GM12878 (cell line): ENCODE results near the gene THBD. TPM values are rescaled to one million over a fixed set of nuclear protein-coding genes. Genes with fewer than 3 reads are reported as not detected.
A peak's percentile ranks its signal among the peaks of the same experiment; 100 is the strongest.

Source experiments
- ATAC-seq: fragments of 200-7000 bp; cut with Tn5 transposase; 3 replicates; pipeline ENCODE4 v1.9.1; 2020; ENCODE audit warnings: mild to moderate bottlenecking, moderate library complexity
- BruUV-seq: library from RNA; stranded (reverse); fragments of 400-500 nt; replicated peaks from 2 replicates; lab custom pipeline; 2021; lab: Mats Ljungman, UMichigan
- CTCF ChIA-PET: fragments of 300-600 bp; sonication (Branson Sonifier 250); formaldehyde crosslinking; extraction: SDS; loops from one replicate; lab custom pipeline; 2021; ENCODE audit warnings: inconsistent platforms; lab: Yijun Ruan, JAX
- POLR2A ChIA-PET: fragments of 350-600 bp; formaldehyde crosslinking; extraction: SDS; loops from one replicate; lab custom pipeline; 2021; ENCODE audit warnings: inconsistent platforms; lab: Charles Lee
- RAD21 ChIA-PET: fragments of 300-600 bp; sonication (Branson Sonifier 250); formaldehyde crosslinking; loops from one replicate; lab custom pipeline; 2023; ENCODE audit warnings: antibody characterized with exemption; ENCODE audit not compliant: unreplicated experiment; lab: Charles Lee
- SMC1A ChIA-PET: fragments of 300-600 bp; sonication (Branson Sonifier 250); formaldehyde crosslinking; loops from one replicate; lab custom pipeline; 2023; ENCODE audit not compliant: unreplicated experiment, uncharacterized antibody; lab: Charles Lee
- DNase-seq: peaks from one replicate; pipeline ENCODE4 v3.0.0-alpha.2; 2011; ENCODE audit warnings: low read depth, low spot score
- FAIRE-seq: peaks from 3 replicates; lab custom pipeline; 2011; peaks lifted over from hg19 to GRCh38; lab: Jason Lieb, UNC
- H2AFZ ChIP-seq: 2 replicates; pipeline ENCODE4 v1.6.0; 2011; ENCODE audit warnings: low read depth, low read length, control low read depth; ENCODE audit not compliant: control insufficient read depth
- H3K27ac ChIP-seq: 2 replicates; pipeline ENCODE4 v1.5.1; 2011; ENCODE audit warnings: control low read depth; ENCODE audit not compliant: control insufficient read depth, insufficient read depth
- H3K27me3 ChIP-seq, 2 experiments: replicated peaks in 1 of 2; 2 replicates each; pipeline versions ENCODE4 v1.6.0 to v1.6.1; 2011; ENCODE audit warnings: low read length in 1 of 2; ENCODE audit not compliant: control insufficient read depth in 2 of 2, insufficient read depth in 2 of 2
- H3K36me3 ChIP-seq, 2 experiments: 2 replicates each; pipeline ENCODE4 v1.5.1; 2011; ENCODE audit warnings: low read length in 1 of 2; ENCODE audit not compliant: control insufficient read depth in 2 of 2, insufficient read depth in 2 of 2
- H3K4me1 ChIP-seq: 2 replicates; pipeline ENCODE4 v1.6.1; 2011; ENCODE audit warnings: mild to moderate bottlenecking, low read length, moderate library complexity, mixed read lengths; ENCODE audit not compliant: control insufficient read depth, insufficient read depth
- H3K4me2 ChIP-seq: 2 replicates; pipeline ENCODE4 v1.6.0; 2011; ENCODE audit warnings: control low read depth; ENCODE audit not compliant: control insufficient read depth, insufficient read depth
- H3K4me3 ChIP-seq: fragments of 200-600 bp; sonication (generic); 2 replicates; pipeline ENCODE4 v1.5.1; 2016
- H3K79me2 ChIP-seq: 2 replicates; pipeline ENCODE4 v1.6.0; 2011; ENCODE audit warnings: low read length; ENCODE audit not compliant: control insufficient read depth, insufficient read depth
- H3K9ac ChIP-seq: 2 replicates; pipeline ENCODE4 v1.8.0; 2011; ENCODE audit warnings: low read length, control low read depth, mixed read lengths; ENCODE audit not compliant: control insufficient read depth, insufficient read depth
- H3K9me3 ChIP-seq: replicated peaks from 3 replicates; pipeline ENCODE4 v1.5.1; 2011; ENCODE audit warnings: mild to moderate bottlenecking, low read length; ENCODE audit not compliant: control insufficient read depth, insufficient read depth
- H4K20me1 ChIP-seq: 2 replicates; pipeline ENCODE4 v1.6.0; 2011; ENCODE audit not compliant: control insufficient read depth, insufficient read depth
- BHLHE40 ChIP-seq, 2 experiments: fragments of 450-650 bp in 1 of 2; IDR thresholded peaks; 2 replicates each; pipeline ENCODE4 v1.6.1; 2011 to 2017; ENCODE audit warnings: low read depth in 2 of 2, borderline replicate concordance in 1 of 2, improper control_type of control experiment in 1 of 2, low read length in 1 of 2, mild to moderate bottlenecking in 1 of 2
- EED ChIP-seq: sonication (generic); IDR thresholded peaks from 2 replicates; pipeline ENCODE4 v1.6.1; 2016; ENCODE audit warnings: antibody characterized with exemption, low read depth
- ETV6 ChIP-seq, 2 experiments: fragments of 450-650 bp in 1 of 2; IDR thresholded peaks in 1 of 2; conservative IDR thresholded peaks in 1 of 2; 2 replicates each; pipeline ENCODE4 v1.6.1; 2014; ENCODE audit warnings: antibody characterized with exemption in 1 of 2, borderline replicate concordance in 1 of 2, low read depth in 1 of 2, mild to moderate bottlenecking in 1 of 2, moderate library complexity in 1 of 2
- FOS ChIP-seq: IDR thresholded peaks from 3 replicates; pipeline ENCODE4 v1.6.1; 2011; ENCODE audit warnings: borderline replicate concordance; ENCODE audit not compliant: insufficient read length; ENCODE audit errors: extremely low read depth
- KLF5 ChIP-seq: fragments of 450-650 bp; IDR thresholded peaks from 2 replicates; pipeline ENCODE4 v1.6.1; 2014; ENCODE audit warnings: mild to moderate bottlenecking; ENCODE audit not compliant: partially characterized antibody
- MXI1 ChIP-seq: fragments of 150-350 bp; IDR thresholded peaks from 2 replicates; pipeline ENCODE4 v1.6.1; 2011; ENCODE audit warnings: low read depth, mild to moderate bottlenecking, inconsistent platforms, low read length, improper control_type of control experiment
- NR2C1 ChIP-seq: fragments of 450-650 bp; IDR thresholded peaks from 2 replicates; pipeline ENCODE4 v1.6.1; 2017; ENCODE audit warnings: antibody characterized with exemption, mild to moderate bottlenecking, moderate library complexity
- RELA ChIP-seq: fragments of 450-650 bp; IDR thresholded peaks from 2 replicates; pipeline ENCODE4 v1.8.0; 2014; ENCODE audit warnings: borderline replicate concordance; ENCODE audit not compliant: partially characterized antibody
- SMARCA5 ChIP-seq: fragments of 450-650 bp; IDR thresholded peaks from 2 replicates; pipeline ENCODE4 v1.6.1; 2017; ENCODE audit warnings: mild to moderate bottlenecking
- WGBS: methylation state at CpG from one replicate; pipeline ENCODE4 v1.1.6; 2016; ENCODE audit warnings: low lambda C conversion rate; ENCODE audit not compliant: insufficient replicate concordance, insufficient coverage; ENCODE audit errors: missing lambda C conversion rate; 5-methylcytosine and 5-hydroxymethylcytosine counted together
- in situ Hi-C: fragments of 300-500 bp; cut with MboI; formaldehyde crosslinking; loops from 9 replicates; pipeline ENCODE4 v1.14.3; 2018; ENCODE audit warnings: mixed read lengths
- intact Hi-C: fragments of 100-400 bp; cut with micrococcal nuclease; formaldehyde crosslinking; loops from one replicate; pipeline ENCODE4 v1.14.2; 2022; ENCODE audit not compliant: unreplicated experiment
- polyA plus RNA-seq, 11 experiments: library from polyadenylated mRNA; depleted of rRNA in 4 of 11; unstranded in 6 of 11; stranded (reverse) in 5 of 11; fragments of >200 nt; fragmentation: Nextera tagmentation in 4 of 11; fragmentation: Illumina TruSeq in 1 of 11; extraction: Ambion mirVana in 4 of 11; extraction: Trizol in 1 of 11; gene quantifications; 1 replicate in 1 of 11; 2 replicates in 10 of 11; pipeline versions ENCODE4 v1.2.1 to v1.2.3, GENCODE V29; 2011 to 2016; ENCODE audit warnings: inconsistent platforms in 2 of 11, missing spikeins in 2 of 11, low read depth in 1 of 11
- total RNA-seq, 4 experiments: library from RNA; depleted of rRNA in 3 of 4; stranded (reverse); fragments of >200 nt in 3 of 4; fragmentation: Illumina TruSeq in 1 of 4; extraction: Trizol in 1 of 4; gene quantifications; 2 replicates each; pipeline versions ENCODE4 v1.2.1 to v1.2.3, GENCODE V29; 2013 to 2021
- TF ChIP-seq, protein P1 (sequence below): IDR thresholded peaks from 2 replicates; pipeline ENCODE4 v1.6.1; 2011; ENCODE audit warnings: borderline replicate concordance, low read depth, mild to moderate bottlenecking, moderate library complexity, low read length; ENCODE audit not compliant: insufficient read depth, poor library complexity, severe bottlenecking
- TF ChIP-seq, protein P2 (sequence below): IDR thresholded peaks from 2 replicates; pipeline ENCODE4 v1.6.1; 2012; ENCODE audit warnings: low read depth, low read length, improper control_type of control experiment

THBD gene
- total and polyA plus RNA-seq, 10 of the 15 experiments (the other 5 are each of a cell fraction or from before 2014, with no cell fraction given) = not detected

DNA sequence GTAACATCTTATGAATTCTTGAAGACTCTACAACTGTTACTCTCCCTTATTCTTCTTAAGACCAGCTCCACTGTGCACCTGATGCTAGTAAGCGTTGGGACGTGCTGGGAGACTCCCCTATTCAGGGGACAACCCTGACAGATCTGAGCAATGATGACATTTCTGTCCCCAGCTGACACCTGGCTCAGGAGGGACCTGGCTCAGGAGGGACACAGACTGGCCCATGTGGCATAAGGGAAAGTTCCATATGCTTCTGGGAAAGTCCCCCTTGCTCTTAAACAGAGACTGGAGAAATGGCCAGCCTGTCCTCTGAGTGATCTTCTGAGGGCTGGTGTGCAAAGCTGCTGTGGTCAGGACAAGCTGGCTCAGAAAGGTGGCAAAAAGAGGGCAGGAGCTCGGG, 46.6 kb upstream of the THBD start:
- ChIA-PET RAD21 (interaction anchor here (0.6 to 3.2 kb wide), 7 partner anchors 10 to 113 kb away, joined by 3 to 20 read pairs (median 3); partner anchors contain the start of gene CD93), SMC1A (interaction anchor here (0.8 to 4.3 kb wide), 9 partner anchors 12 to 105 kb away, joined by 3 to 52 read pairs (median 4); no protein-coding TSS in a partner anchor), CTCF (interaction anchor here (1.1 to 2.0 kb wide), 7 partner anchors 10 to 106 kb away, joined by 3 to 6 read pairs (median 4); no protein-coding TSS in a partner anchor), POLR2A (interaction anchor here (1.0 to 1.3 kb wide), 3 partner anchors 15 to 28 kb away, joined by 3 to 4 read pairs (median 4); no protein-coding TSS in a partner anchor)
- H2AFZ ChIP-seq = no peak overlapping the region
- no peak for TF ChIP-seq KLF5
- TF ChIP-seq NR2C1 = no peak
- TF ChIP-seq, protein P1, sequence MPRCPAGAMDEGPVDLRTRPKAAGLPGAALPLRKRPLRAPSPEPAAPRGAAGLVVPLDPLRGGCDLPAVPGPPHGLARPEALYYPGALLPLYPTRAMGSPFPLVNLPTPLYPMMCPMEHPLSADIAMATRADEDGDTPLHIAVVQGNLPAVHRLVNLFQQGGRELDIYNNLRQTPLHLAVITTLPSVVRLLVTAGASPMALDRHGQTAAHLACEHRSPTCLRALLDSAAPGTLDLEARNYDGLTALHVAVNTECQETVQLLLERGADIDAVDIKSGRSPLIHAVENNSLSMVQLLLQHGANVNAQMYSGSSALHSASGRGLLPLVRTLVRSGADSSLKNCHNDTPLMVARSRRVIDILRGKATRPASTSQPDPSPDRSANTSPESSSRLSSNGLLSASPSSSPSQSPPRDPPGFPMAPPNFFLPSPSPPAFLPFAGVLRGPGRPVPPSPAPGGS = peak; percentile 46
- no peak for TF ChIP-seq SMARCA5
- no peak for TF ChIP-seq FOS
- TF ChIP-seq EED = peak; percentile 45; the same call in 1 of the 2 replicates
- TF ChIP-seq, protein P2, sequence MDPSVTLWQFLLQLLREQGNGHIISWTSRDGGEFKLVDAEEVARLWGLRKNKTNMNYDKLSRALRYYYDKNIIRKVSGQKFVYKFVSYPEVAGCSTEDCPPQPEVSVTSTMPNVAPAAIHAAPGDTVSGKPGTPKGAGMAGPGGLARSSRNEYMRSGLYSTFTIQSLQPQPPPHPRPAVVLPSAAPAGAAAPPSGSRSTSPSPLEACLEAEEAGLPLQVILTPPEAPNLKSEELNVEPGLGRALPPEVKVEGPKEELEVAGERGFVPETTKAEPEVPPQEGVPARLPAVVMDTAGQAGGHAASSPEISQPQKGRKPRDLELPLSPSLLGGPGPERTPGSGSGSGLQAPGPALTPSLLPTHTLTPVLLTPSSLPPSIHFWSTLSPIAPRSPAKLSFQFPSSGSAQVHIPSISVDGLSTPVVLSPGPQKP = no peak
- no peak for TF ChIP-seq ETV6 (conservative IDR thresholded peaks at IDR 0.05 in 1 of 2, IDR thresholded peaks at IDR 0.05 in 1 of 2; ENCODE audit: borderline replicate concordance in 1 of 2, low read depth in 1 of 2)
- TF ChIP-seq BHLHE40 (IDR thresholded peaks at IDR 0.05; ENCODE audit: borderline replicate concordance in 1 of 2, low read depth in 2 of 2, low read length in 1 of 2) = 0 out of 4 replicates have a peak, but pooled peaks of 1 of the 2 experiments have one; percentile 6
- TF ChIP-seq MXI1 = no peak
- TF ChIP-seq RELA = peak; percentile 19
- no peak overlapping the region for H3K27ac ChIP-seq
- WGBS = 0% methylated on average over 3 of the region's 3 CpGs
- H3K4me2 ChIP-seq = no peak overlapping the region
- H3K9ac ChIP-seq = no peak overlapping the region
- no peaks in the 10 kb centered on the region for H3K4me1 ChIP-seq
- peak; percentile 63 for ATAC-seq
- in situ Hi-C loops = no loop called here
- H3K4me3 ChIP-seq = no peak overlapping the region
- H4K20me1 ChIP-seq = no peaks in the 10 kb centered on the region
- intact Hi-C loops = no loop called here
- no peak for DNase-seq
- H3K79me2 ChIP-seq = no peaks in the 10 kb centered on the region
- H3K9me3 ChIP-seq = no peaks in the 10 kb centered on the region
- peaks cover 0 to 6% of the 10 kb centered on the region in 2 experiments; a peak in 1 of 4 replicates for H3K27me3 ChIP-seq
- BruUV-seq = no TSS peak
- no peak for FAIRE-seq
- no peaks in the 10 kb centered on the region for H3K36me3 ChIP-seq
